Breast epithelium (tissue), 3 donors: ENCODE data around the gene NEK6.

ENCODE experiments used
- POLR2A ChIP-seq: fragments of 450-650 bp; IDR thresholded peaks from one replicate; pipeline ENCODE4 v1.6.1; 2016; ENCODE audit warnings: antibody characterized with exemption, mild to moderate bottlenecking, moderate library complexity
- POLR2AphosphoS5 ChIP-seq, 3 donors: sonication (generic); formaldehyde crosslinking; IDR thresholded peaks; one replicate each; pipeline ENCODE4 v1.6.1; 2017; ENCODE audit warnings: antibody characterized with exemption in 3 of 3
- TF ChIP-seq, protein P1 (sequence below), 3 donors: fragments of 450-650 bp; IDR thresholded peaks; one replicate each; pipeline ENCODE4 v1.5.1; 2016 to 2017; ENCODE audit warnings: antibody characterized with exemption in 3 of 3, mild to moderate bottlenecking in 3 of 3, moderate library complexity in 3 of 3

DNA sequence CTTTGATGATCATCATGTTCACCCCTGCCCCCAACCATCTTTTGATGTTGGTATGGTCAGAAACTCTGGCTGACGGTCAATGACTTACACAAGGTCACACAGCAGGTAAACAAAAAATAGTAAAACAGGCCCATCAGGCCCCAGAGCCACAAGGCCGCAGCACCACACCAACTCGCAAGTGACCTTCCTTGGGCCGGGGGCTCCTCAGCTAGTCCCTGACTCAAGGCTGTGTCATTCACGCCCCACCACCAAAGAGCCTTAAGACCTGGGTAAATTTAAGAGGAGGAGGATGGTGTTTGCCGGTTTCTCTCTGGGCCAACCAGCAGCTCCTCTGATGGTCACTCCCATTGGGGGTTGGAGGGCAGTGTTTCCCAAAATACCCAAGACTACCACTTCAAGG is 101.7 kb downstream of the NEK6 start:
- TF ChIP-seq, protein P1, sequence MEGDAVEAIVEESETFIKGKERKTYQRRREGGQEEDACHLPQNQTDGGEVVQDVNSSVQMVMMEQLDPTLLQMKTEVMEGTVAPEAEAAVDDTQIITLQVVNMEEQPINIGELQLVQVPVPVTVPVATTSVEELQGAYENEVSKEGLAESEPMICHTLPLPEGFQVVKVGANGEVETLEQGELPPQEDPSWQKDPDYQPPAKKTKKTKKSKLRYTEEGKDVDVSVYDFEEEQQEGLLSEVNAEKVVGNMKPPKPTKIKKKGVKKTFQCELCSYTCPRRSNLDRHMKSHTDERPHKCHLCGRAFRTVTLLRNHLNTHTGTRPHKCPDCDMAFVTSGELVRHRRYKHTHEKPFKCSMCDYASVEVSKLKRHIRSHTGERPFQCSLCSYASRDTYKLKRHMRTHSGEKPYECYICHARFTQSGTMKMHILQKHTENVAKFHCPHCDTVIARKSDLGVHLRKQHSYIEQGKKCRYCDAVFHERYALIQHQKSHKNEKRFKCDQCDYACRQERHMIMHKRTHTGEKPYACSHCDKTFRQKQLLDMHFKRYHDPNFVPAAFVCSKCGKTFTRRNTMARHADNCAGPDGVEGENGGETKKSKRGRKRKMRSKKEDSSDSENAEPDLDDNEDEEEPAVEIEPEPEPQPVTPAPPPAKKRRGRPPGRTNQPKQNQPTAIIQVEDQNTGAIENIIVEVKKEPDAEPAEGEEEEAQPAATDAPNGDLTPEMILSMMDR (IDR thresholded peaks at IDR 0.05) = no peak
- TF ChIP-seq POLR2A (no peak), POLR2AphosphoS5 (IDR thresholded peaks at IDR 0.05) (no peak)
